ENCODE measurements around the gene MNX1. TPM values are rescaled to one million over a fixed set of nuclear protein-coding genes. Genes with fewer than 3 reads are reported as not detected.
A peak's percentile ranks its signal among the peaks of the same experiment; 100 is the strongest.

MNX1 gene
- total RNA-seq, 1 donor from 2014 or later: not detected

GRCh38 chr7:157020514-157021070 lies 10.1 kb upstream of the MNX1 start:
- Histone ChIP-seq H3K4me2 (ENCODE audit: low read length) (no peak overlapping the region), H3K9me3 (ENCODE audit: insufficient read depth, low read depth, low read length) (no peaks in the 10 kb centered on the region), H3K27me3 (ENCODE audit: insufficient read depth, low read length) (peaks cover 91% of the 10 kb centered on the region), H4K20me1 (ENCODE audit: insufficient read depth, low read length) (no peaks in the 10 kb centered on the region), H3K79me2 (ENCODE audit: insufficient read depth, low read length) (no peaks in the 10 kb centered on the region), H3K27ac (ENCODE audit: low read depth, low read length) (no peak overlapping the region), H3K4me3 (ENCODE audit: insufficient read depth, low read depth, low read length) (no peak overlapping the region), H2AFZ (ENCODE audit: low read depth, low read length) (no peak overlapping the region), H3K36me3 (ENCODE audit: insufficient read depth, low read length) (no peaks in the 10 kb centered on the region), H3K4me1 (ENCODE audit: insufficient read depth, low read length) (peaks cover 4% of the 10 kb centered on the region), H3K9ac (ENCODE audit: low read length) (no peak overlapping the region)
- peaks cover 2% of the 10 kb centered on the region for H3K36me3 Mint-ChIP-seq (ENCODE audit: low read depth, unreplicated experiment)
- H3K4me3 Mint-ChIP-seq (ENCODE audit: unreplicated experiment): no peak overlapping the region
- H3K27ac Mint-ChIP-seq (ENCODE audit: unreplicated experiment): no peak overlapping the region
- no peak for FAIRE-seq
- H3K4me1 Mint-ChIP-seq (ENCODE audit: low read depth, unreplicated experiment): no peaks in the 10 kb centered on the region
- TF ChIP-seq CTCF (IDR thresholded peaks at IDR 0.05; ENCODE audit: insufficient read depth, low read depth, low read length) (no peak), EZH2 (IDR thresholded peaks at IDR 0.05; ENCODE audit: insufficient read depth, low read length) (peak; percentile 98)
- H3K9me3 Mint-ChIP-seq (ENCODE audit: unreplicated experiment): peaks cover 10% of the 10 kb centered on the region
- peaks cover 71% of the 10 kb centered on the region for H3K27me3 Mint-ChIP-seq (ENCODE audit: low read depth, unreplicated experiment)
- no peak for DNase-seq (ENCODE audit: low read depth)

GRCh38 chr7:157019718-157020451 lies 9.4 kb upstream of the MNX1 start:
- Histone ChIP-seq H2AFZ (ENCODE audit: low read depth, low read length) (no peak overlapping the region), H3K27ac (ENCODE audit: low read depth, low read length) (no peak overlapping the region), H3K27me3 (ENCODE audit: insufficient read depth, low read length) (peaks cover 91% of the 10 kb centered on the region), H3K9me3 (ENCODE audit: insufficient read depth, low read depth, low read length) (no peaks in the 10 kb centered on the region), H3K4me1 (ENCODE audit: insufficient read depth, low read length) (peaks cover 4% of the 10 kb centered on the region), H3K4me2 (ENCODE audit: low read length) (no peak overlapping the region), H3K9ac (ENCODE audit: low read length) (no peak overlapping the region), H3K4me3 (ENCODE audit: insufficient read depth, low read depth, low read length) (no peak overlapping the region), H4K20me1 (ENCODE audit: insufficient read depth, low read length) (no peaks in the 10 kb centered on the region), H3K79me2 (ENCODE audit: insufficient read depth, low read length) (no peaks in the 10 kb centered on the region), H3K36me3 (ENCODE audit: insufficient read depth, low read length) (no peaks in the 10 kb centered on the region)
- TF ChIP-seq EZH2 (IDR thresholded peaks at IDR 0.05; ENCODE audit: insufficient read depth, low read length): no peak
- TF ChIP-seq CTCF (IDR thresholded peaks at IDR 0.05; ENCODE audit: insufficient read depth, low read depth, low read length): no peak
- peaks cover 2% of the 10 kb centered on the region for H3K36me3 Mint-ChIP-seq (ENCODE audit: low read depth, unreplicated experiment)
- no peak overlapping the region for H3K27ac Mint-ChIP-seq (ENCODE audit: unreplicated experiment)
- no peak for FAIRE-seq
- H3K9me3 Mint-ChIP-seq (ENCODE audit: unreplicated experiment): peaks cover 6% of the 10 kb centered on the region
- DNase-seq (ENCODE audit: low read depth): no peak
- no peaks in the 10 kb centered on the region for H3K4me1 Mint-ChIP-seq (ENCODE audit: low read depth, unreplicated experiment)
- H3K27me3 Mint-ChIP-seq (ENCODE audit: low read depth, unreplicated experiment): peaks cover 71% of the 10 kb centered on the region
- H3K4me3 Mint-ChIP-seq (ENCODE audit: unreplicated experiment): no peak overlapping the region

Measured in astrocyte (in vitro differentiated cells and primary cell).